ENCODE results near the gene UBR3. TPM values are rescaled to one million over a fixed set of nuclear protein-coding genes. Genes with fewer than 3 reads are reported as not detected.
A peak's percentile ranks its signal among the peaks of the same experiment; 100 is the strongest.

Gene UBR3, protein sequence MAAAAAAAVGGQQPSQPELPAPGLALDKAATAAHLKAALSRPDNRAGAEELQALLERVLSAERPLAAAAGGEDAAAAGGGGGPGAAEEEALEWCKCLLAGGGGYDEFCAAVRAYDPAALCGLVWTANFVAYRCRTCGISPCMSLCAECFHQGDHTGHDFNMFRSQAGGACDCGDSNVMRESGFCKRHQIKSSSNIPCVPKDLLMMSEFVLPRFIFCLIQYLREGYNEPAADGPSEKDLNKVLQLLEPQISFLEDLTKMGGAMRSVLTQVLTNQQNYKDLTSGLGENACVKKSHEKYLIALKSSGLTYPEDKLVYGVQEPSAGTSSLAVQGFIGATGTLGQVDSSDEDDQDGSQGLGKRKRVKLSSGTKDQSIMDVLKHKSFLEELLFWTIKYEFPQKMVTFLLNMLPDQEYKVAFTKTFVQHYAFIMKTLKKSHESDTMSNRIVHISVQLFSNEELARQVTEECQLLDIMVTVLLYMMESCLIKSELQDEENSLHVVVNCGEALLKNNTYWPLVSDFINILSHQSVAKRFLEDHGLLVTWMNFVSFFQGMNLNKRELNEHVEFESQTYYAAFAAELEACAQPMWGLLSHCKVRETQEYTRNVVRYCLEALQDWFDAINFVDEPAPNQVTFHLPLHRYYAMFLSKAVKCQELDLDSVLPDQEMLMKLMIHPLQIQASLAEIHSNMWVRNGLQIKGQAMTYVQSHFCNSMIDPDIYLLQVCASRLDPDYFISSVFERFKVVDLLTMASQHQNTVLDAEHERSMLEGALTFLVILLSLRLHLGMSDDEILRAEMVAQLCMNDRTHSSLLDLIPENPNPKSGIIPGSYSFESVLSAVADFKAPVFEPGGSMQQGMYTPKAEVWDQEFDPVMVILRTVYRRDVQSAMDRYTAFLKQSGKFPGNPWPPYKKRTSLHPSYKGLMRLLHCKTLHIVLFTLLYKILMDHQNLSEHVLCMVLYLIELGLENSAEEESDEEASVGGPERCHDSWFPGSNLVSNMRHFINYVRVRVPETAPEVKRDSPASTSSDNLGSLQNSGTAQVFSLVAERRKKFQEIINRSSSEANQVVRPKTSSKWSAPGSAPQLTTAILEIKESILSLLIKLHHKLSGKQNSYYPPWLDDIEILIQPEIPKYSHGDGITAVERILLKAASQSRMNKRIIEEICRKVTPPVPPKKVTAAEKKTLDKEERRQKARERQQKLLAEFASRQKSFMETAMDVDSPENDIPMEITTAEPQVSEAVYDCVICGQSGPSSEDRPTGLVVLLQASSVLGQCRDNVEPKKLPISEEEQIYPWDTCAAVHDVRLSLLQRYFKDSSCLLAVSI (N-terminal part only)
- 24.0 TPM for polyA plus RNA-seq
- long read RNA-seq, donor 1, result 0 reads
- long read RNA-seq, donor 2, full-length matches to known transcripts, result 2 of 2 reads
- long read RNA-seq, donor 2, partial matches to known transcripts, result 0 of 2 reads
- long read RNA-seq, donor 2, other reads (novel, unspliced or antisense), result 0 of 2 reads
- long read RNA-seq, donor 3, result 0 reads
- long read RNA-seq, donor 4, result 0 reads
- long read RNA-seq, donor 5, partial matches to known transcripts, result 0 of 1 reads
- long read RNA-seq, donor 5, other reads (novel, unspliced or antisense), result 0 of 1 reads
- long read RNA-seq, donor 6, full-length matches to known transcripts, result 1 of 16 reads
- long read RNA-seq, donor 6, partial matches to known transcripts, result 15 of 16 reads
- long read RNA-seq, donor 6, other reads (novel, unspliced or antisense), result 0 of 16 reads
- long read RNA-seq, donor 7, partial matches to known transcripts, result 0 of 1 reads
- long read RNA-seq, donor 7, other reads (novel, unspliced or antisense), result 0 of 1 reads
- long read RNA-seq, donor 8, partial matches to known transcripts, result 0 of 3 reads
- long read RNA-seq, donor 8, other reads (novel, unspliced or antisense), result 0 of 3 reads
- long read RNA-seq, donor 9, partial matches to known transcripts, result 0 of 1 reads
- long read RNA-seq, donor 9, other reads (novel, unspliced or antisense), result 0 of 1 reads
- long read RNA-seq, donor 10, full-length matches to known transcripts, result 1 of 1 reads
- long read RNA-seq, donor 10, partial matches to known transcripts, result 0 of 1 reads
- long read RNA-seq, donor 10, other reads (novel, unspliced or antisense), result 0 of 1 reads
- long read RNA-seq, donor 11, result 0 reads

GRCh38 chr2:169827272-169828140 is at the start of gene UBR3:
Gene UBR3 (plus strand): TSS chr2:169827454. CDS start chr2:169827508, 54 bp downstream.
- no peaks in the 10 kb centered on the region for H3K27me3 ChIP-seq (ENCODE audit: control insufficient read depth, insufficient read depth, low read length)
- peak; percentile 89 to 92 for DNase-seq
- no peaks in the 10 kb centered on the region for H3K9me3 ChIP-seq (ENCODE audit: control insufficient read depth, low read depth, low read length)
- no CpG with 5 or more reads among the region's 104 CpGs for WGBS (ENCODE audit: insufficient coverage, low lambda C conversion rate)
- no peaks in the 10 kb centered on the region for H3K36me3 ChIP-seq (ENCODE audit: control insufficient read depth, insufficient read depth, low read length)
- no peak within 1 kb of the TSS for H3K27ac ChIP-seq (ENCODE audit: low read length)
- peak within 1 kb of the TSS; percentile 63 for H3K4me3 ChIP-seq (ENCODE audit: low read length)
- peaks cover 6% of the 10 kb centered on the region for H3K4me1 ChIP-seq (ENCODE audit: control insufficient read depth, insufficient read depth, low read length)

DNA sequence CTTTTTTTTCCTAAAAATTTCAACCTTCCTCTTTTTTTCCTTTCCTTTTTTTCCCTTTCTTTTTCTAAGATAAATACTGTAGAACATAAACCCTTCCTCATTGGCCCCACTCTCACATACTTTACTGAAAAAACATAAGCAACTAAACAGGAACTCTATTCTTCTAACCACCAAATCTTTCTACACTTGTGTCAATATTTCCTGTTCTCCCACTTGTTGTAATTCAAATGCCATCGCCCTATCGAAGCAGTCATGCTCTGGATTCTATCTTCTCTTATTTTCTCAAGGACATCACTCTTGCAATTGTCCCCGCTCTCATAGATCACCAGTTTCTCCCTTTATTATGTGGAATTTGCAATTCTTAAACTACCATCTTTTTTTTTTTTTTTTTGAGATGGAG is 48.8 kb upstream of the UBR3 start:
- Histone ChIP-seq H3K9me3 (ENCODE audit: control insufficient read depth, low read depth, low read length) (no peaks in the 10 kb centered on the region), H3K4me1 (ENCODE audit: control insufficient read depth, insufficient read depth, low read length) (no peaks in the 10 kb centered on the region), H3K27me3 (ENCODE audit: control insufficient read depth, insufficient read depth, low read length) (no peaks in the 10 kb centered on the region), H3K36me3 (ENCODE audit: control insufficient read depth, insufficient read depth, low read length) (no peaks in the 10 kb centered on the region), H3K27ac (ENCODE audit: low read length) (no peak overlapping the region), H3K4me3 (ENCODE audit: low read length) (no peak overlapping the region)
- DNase-seq, result no peak
- WGBS (ENCODE audit: insufficient coverage, low lambda C conversion rate), result 94% methylated on average over 3 of the region's 3 CpGs

- Histone ChIP-seq H3K4me3 (ENCODE audit: low read length) (no peak overlapping the region), H3K4me1 (ENCODE audit: control insufficient read depth, insufficient read depth, low read length) (no peaks in the 10 kb centered on the region), H3K27ac (ENCODE audit: low read length) (no peak overlapping the region), H3K9me3 (ENCODE audit: control insufficient read depth, low read depth, low read length) (no peaks in the 10 kb centered on the region), H3K36me3 (ENCODE audit: control insufficient read depth, insufficient read depth, low read length) (no peaks in the 10 kb centered on the region), H3K27me3 (ENCODE audit: control insufficient read depth, insufficient read depth, low read length) (no peaks in the 10 kb centered on the region)
- 88% methylated on average over 2 of the region's 4 CpGs for WGBS (ENCODE audit: insufficient coverage, low lambda C conversion rate)
- no peak for DNase-seq
Measured at GRCh38 chr2:169781249-169782013, 45.8 kb upstream of the UBR3 start.

- Histone ChIP-seq H3K27me3 (ENCODE audit: control insufficient read depth, insufficient read depth, low read length) (no peaks in the 10 kb centered on the region), H3K27ac (ENCODE audit: low read length) (no peak overlapping the region), H3K4me1 (ENCODE audit: control insufficient read depth, insufficient read depth, low read length) (no peaks in the 10 kb centered on the region), H3K9me3 (ENCODE audit: control insufficient read depth, low read depth, low read length) (no peaks in the 10 kb centered on the region), H3K36me3 (ENCODE audit: control insufficient read depth, insufficient read depth, low read length) (no peaks in the 10 kb centered on the region), H3K4me3 (ENCODE audit: low read length) (no peak overlapping the region)
- WGBS (ENCODE audit: insufficient coverage, low lambda C conversion rate), result 100% methylated on average over 1 of the region's 1 CpG
- no peak for DNase-seq
Measured at GRCh38 chr2:169782513-169782912, 44.7 kb upstream of the UBR3 start.

GRCh38 chr2:169790581-169790980 is 36.7 kb upstream of the UBR3 start:
- Histone ChIP-seq H3K9me3 (ENCODE audit: control insufficient read depth, low read depth, low read length) (no peaks in the 10 kb centered on the region), H3K27ac (ENCODE audit: low read length) (no peak overlapping the region), H3K4me3 (ENCODE audit: low read length) (no peak overlapping the region), H3K27me3 (ENCODE audit: control insufficient read depth, insufficient read depth, low read length) (no peaks in the 10 kb centered on the region), H3K36me3 (ENCODE audit: control insufficient read depth, insufficient read depth, low read length) (no peaks in the 10 kb centered on the region), H3K4me1 (ENCODE audit: control insufficient read depth, insufficient read depth, low read length) (no peaks in the 10 kb centered on the region)
- no CpG with 5 or more reads among the region's 5 CpGs for WGBS (ENCODE audit: insufficient coverage, low lambda C conversion rate)
- no peak for DNase-seq

DNA sequence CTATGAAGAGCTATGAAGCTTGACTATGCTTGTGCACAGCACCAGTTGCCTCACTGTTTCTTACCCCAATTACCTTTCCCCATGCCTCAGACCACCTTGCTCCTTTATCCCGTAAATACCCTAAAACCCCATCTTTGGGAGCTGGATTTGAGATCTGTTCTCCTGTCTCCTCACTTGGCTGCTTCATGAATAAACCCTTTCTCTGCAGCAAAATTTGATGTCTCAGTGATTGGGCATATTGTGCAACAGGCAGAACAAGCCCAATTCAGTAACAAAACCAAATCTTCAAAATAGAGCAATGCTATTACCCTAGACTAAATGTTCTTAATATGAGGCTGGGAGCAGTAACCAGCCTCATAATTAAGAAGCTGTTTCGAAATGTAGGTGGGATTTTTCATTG is 32.1 kb upstream of the UBR3 start:
- H3K4me1 ChIP-seq (ENCODE audit: control insufficient read depth, insufficient read depth, low read length), result no peaks in the 10 kb centered on the region
- DNase-seq, result no peak
- H3K4me3 ChIP-seq (ENCODE audit: low read length), result no peak overlapping the region
- H3K27me3 ChIP-seq (ENCODE audit: control insufficient read depth, insufficient read depth, low read length), result no peaks in the 10 kb centered on the region
- H3K9me3 ChIP-seq (ENCODE audit: control insufficient read depth, low read depth, low read length), result no peaks in the 10 kb centered on the region
- no peak overlapping the region for H3K27ac ChIP-seq (ENCODE audit: low read length)
- 80% methylated on average over 1 of the region's 2 CpGs for WGBS (ENCODE audit: insufficient coverage, low lambda C conversion rate)
- H3K36me3 ChIP-seq (ENCODE audit: control insufficient read depth, insufficient read depth, low read length), result no peaks in the 10 kb centered on the region

DNA sequence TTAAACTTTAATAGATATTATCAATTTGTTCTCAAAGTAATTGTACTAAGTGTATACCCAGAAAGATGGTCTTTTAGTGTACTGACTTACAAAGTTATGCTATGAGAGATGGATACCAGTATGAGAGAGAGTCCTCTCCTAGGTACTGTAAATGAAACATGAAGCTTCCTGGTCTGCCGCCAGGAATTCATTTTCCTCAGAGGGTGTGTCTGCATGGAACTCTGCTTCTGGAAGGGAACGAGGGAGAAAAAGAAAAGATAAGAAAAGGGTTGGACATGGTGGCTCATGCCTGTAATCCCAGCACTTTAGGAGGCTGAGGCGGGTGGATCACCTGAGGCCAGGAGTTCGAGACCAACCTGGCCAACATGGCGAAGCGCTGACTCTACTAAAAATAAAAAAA is 30.8 kb upstream of the UBR3 start:
- 67% methylated on average over 1 of the region's 6 CpGs for WGBS (ENCODE audit: insufficient coverage, low lambda C conversion rate)
- no peaks in the 10 kb centered on the region for H3K4me1 ChIP-seq (ENCODE audit: control insufficient read depth, insufficient read depth, low read length)
- H3K9me3 ChIP-seq (ENCODE audit: control insufficient read depth, low read depth, low read length), result no peaks in the 10 kb centered on the region
- DNase-seq, result no peak
- peaks cover 1% of the 10 kb centered on the region for H3K36me3 ChIP-seq (ENCODE audit: control insufficient read depth, insufficient read depth, low read length)
- no peak overlapping the region for H3K27ac ChIP-seq (ENCODE audit: low read length)
- H3K4me3 ChIP-seq (ENCODE audit: low read length), result no peak overlapping the region
- no peaks in the 10 kb centered on the region for H3K27me3 ChIP-seq (ENCODE audit: control insufficient read depth, insufficient read depth, low read length)

DNA sequence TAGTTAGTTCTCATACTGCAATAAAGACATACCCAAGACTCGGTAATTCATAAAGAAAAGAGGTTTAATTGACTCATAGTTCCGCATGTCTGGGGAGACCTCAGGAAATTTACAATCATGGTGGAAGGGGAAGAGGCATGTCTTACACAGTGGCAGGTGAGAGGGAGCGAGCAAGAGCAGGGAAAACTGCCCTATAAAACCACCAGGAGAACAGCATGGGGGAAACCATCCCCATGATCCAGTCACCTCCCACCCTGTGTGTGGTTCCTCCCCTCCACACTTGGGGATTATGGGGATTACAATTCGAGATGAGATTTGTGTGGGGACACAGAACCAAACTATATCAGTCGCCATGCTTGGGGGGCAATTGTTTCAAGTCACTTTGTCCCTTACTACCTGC is 29.7 kb upstream of the UBR3 start:
- no peak overlapping the region for H3K4me3 ChIP-seq (ENCODE audit: low read length)
- no peak for DNase-seq
- WGBS (ENCODE audit: insufficient coverage, low lambda C conversion rate), result no CpG with 5 or more reads among the region's 5 CpGs
- peaks cover 7% of the 10 kb centered on the region for H3K36me3 ChIP-seq (ENCODE audit: control insufficient read depth, insufficient read depth, low read length)
- no peaks in the 10 kb centered on the region for H3K27me3 ChIP-seq (ENCODE audit: control insufficient read depth, insufficient read depth, low read length)
- H3K4me1 ChIP-seq (ENCODE audit: control insufficient read depth, insufficient read depth, low read length), result no peaks in the 10 kb centered on the region
- no peaks in the 10 kb centered on the region for H3K9me3 ChIP-seq (ENCODE audit: control insufficient read depth, low read depth, low read length)
- H3K27ac ChIP-seq (ENCODE audit: low read length), result no peak overlapping the region
